Heart left ventricle (tissue), 16 donors: ENCODE results near the gene MUL1. TPM values are rescaled to one million over a fixed set of nuclear protein-coding genes. Genes with fewer than 3 reads are reported as not detected.

Experiments used
- ATAC-seq, 4 donors: fragments of 200-7000 bp; cut with Tn5 transposase; one replicate each; pipeline ENCODE4 v1.9.1; 2020 to 2022; ENCODE audit warnings: moderate library complexity in 4 of 4, mild to moderate bottlenecking in 3 of 4, moderate number of reproducible peaks in 1 of 4
- DNase-seq, 5 donors: peaks; one replicate each; pipeline ENCODE4 v3.0.0-alpha.2; 2020
- H3K27ac ChIP-seq, 12 donors: fragments of 200-600 bp; sonication (generic) in 4 of 12; one replicate each; pipeline versions ENCODE4 v1.5.0 to v1.8.0; 2016 to 2022; ENCODE audit warnings: mild to moderate bottlenecking in 2 of 12
- H3K27me3 ChIP-seq, 9 donors: fragments of 200-600 bp; sonication (generic) in 2 of 9; one replicate each; pipeline versions ENCODE4 v1.5.1 to v1.8.0; 2016 to 2022; ENCODE audit warnings: mild to moderate bottlenecking in 3 of 9
- H3K36me3 ChIP-seq, 9 donors: fragments of 200-600 bp; sonication (generic) in 2 of 9; one replicate each; pipeline versions ENCODE4 v1.5.0 to v1.8.0; 2018 to 2022; ENCODE audit warnings: mild to moderate bottlenecking in 2 of 9
- H3K4me1 ChIP-seq, 12 donors: fragments of 200-600 bp; sonication (generic) in 4 of 12; one replicate each; pipeline versions ENCODE4 v1.5.0 to v1.8.0; 2016 to 2022; ENCODE audit warnings: mild to moderate bottlenecking in 3 of 12
- H3K4me3 ChIP-seq, 12 donors: fragments of 200-600 bp; sonication (generic) in 4 of 12; one replicate each; pipeline versions ENCODE4 v1.5.0 to v1.8.0; 2017 to 2022; ENCODE audit warnings: mild to moderate bottlenecking in 9 of 12, moderate library complexity in 4 of 12
- H3K9me3 ChIP-seq, 12 donors: fragments of 200-600 bp; sonication (generic) in 4 of 12; one replicate each; pipeline versions ENCODE4 v1.5.0 to v1.8.0; 2016 to 2022; ENCODE audit warnings: mild to moderate bottlenecking in 1 of 12
- CTCF ChIP-seq, 12 donors: fragments of 200-600 bp; sonication (generic) in 4 of 12; IDR thresholded peaks; one replicate each; pipeline versions ENCODE4 v1.5.0 to v1.8.0; 2018 to 2022; ENCODE audit warnings: antibody characterized with exemption in 12 of 12, mild to moderate bottlenecking in 5 of 12
- POLR2A ChIP-seq, 2 donors: fragments of 450-650 bp; IDR thresholded peaks; one replicate each; pipeline ENCODE4 v1.6.1; 2017; ENCODE audit warnings: antibody characterized with exemption in 2 of 2, mild to moderate bottlenecking in 2 of 2, moderate library complexity in 2 of 2
- WGBS, 4 donors: extraction: QIAGEN DNeasy Blood & Tissue Kit in 2 of 4; methylation state at CpG; one replicate each; pipeline versions ENCODE4 v1.1.5 to v1.1.7; 2013 to 2018; 5-methylcytosine and 5-hydroxymethylcytosine counted together
- intact Hi-C, 10 donors: fragments of 100-400 bp; cut with DNase I; formaldehyde crosslinking; loops; one replicate each; pipeline versions ENCODE4 v1.11.1 to v1.14.2; 2022
- polyA plus RNA-seq, 2 donors: library from polyadenylated mRNA; stranded (reverse); fragments of 200-250 nt; gene quantifications; one replicate each; pipeline ENCODE4 v1.2.3, GENCODE V29; 2013
- total RNA-seq, 9 donors: library from RNA; depleted of rRNA in 2 of 9; stranded (reverse); fragments of >200 nt in 2 of 9; fragmentation: NEBNext Ultra II Directional in 3 of 9; extraction: Animal tissue kit (Norgen Biotek cat#: 25700) in 3 of 9; gene quantifications; one replicate each; pipeline versions ENCODE4 v1.1.0 to v1.2.4, GENCODE V29; 2016 to 2023
- donor health status: ischemic (EF 13 %, LVEDD 7.1; RV severe dilation, severe dysfunction).
- donor health status: healthy with polysubstance abuse.
- donor health status: DM: no; HTN: yes; CAD: no.
- donor health status: DM: no; HTN: no; CAD: no.
- donor health status: ischemic (EF 25% LVEDD 6.9; RV normal size, moderate dysfunction).
- donor health status: ischemic (EF 25% LVEDD 5.7; RV mildly dilated, moderate dysfunction).
- donor health status: healthy.
- donor health status: DM: yes; HTN: yes; CAD: no.
- donor health status: ischemic (EF 35%, LVEDD 5.7; RV mildly dilated, moderate dysfunction).
- donor health status: nonischemic (EF 11% LVEDD 7.7; RV severe dilation, severe dysfunction).
- donor health status: DM: yes; HTN: yes; CAD: no.
- donor health status: PGD.
- donor health status: ischemic (EF 29% LVEDD 5.4; RV normal size, mild dysfunction).
- donor health status: nonischemic (EF 23%, LVEDD 6.1; RV moderate dilation, normal function).

Gene MUL1
- total and polyA plus RNA-seq, 11 donors, result 12.4 to 57.3 (median 41.2) TPM

DNA sequence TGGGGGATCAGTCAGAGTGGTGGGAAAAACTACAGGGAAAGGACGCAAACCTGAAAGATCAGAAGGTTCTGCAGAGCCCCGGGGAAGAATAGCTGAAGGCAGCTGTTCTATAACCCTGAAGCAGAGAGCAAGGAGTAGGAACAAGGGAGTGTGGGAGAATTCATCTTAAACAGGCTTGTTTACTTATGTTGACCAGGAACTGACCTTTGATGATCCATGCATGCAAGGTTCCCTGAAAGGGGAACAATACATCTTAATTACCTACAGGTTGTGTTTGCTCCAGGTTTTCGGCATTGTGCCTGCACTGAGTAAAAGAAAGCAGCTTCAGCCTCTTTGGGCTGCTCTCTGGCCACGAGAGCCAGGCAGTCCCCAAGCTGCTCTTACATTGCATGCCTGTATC is 25.7 kb upstream of the MUL1 start:
- peaks cover 0 to 11% (median 5%) of the 10 kb centered on the region in 12 donors for H3K4me1 ChIP-seq
- intact Hi-C loops, result loop anchor here in 1 of 10 donors (5.0 kb wide), 1 partner anchor 34 kb away; no protein-coding TSS in a partner anchor
- WGBS, 4 donors, result 73 to 85% (median 79%) methylated on average over 4 of the region's 4 CpGs

GRCh38 chr1:20530901-20531300 is 22.9 kb upstream of the MUL1 start:
- Histone ChIP-seq H3K27ac (no peak overlapping the region), H3K4me3 (no peak overlapping the region), H3K27me3 (peaks cover 0 to 28% (median 4%) of the 10 kb centered on the region in 9 donors), H3K36me3 (no peaks in the 10 kb centered on the region), H3K4me1 (peaks cover 0 to 11% (median 5%) of the 10 kb centered on the region in 12 donors), H3K9me3 (no peaks in the 10 kb centered on the region)
- ATAC-seq (no peak), DNase-seq (no peak)
- TF ChIP-seq POLR2A (IDR thresholded peaks at IDR 0.05), result no peak
- TF ChIP-seq CTCF (IDR thresholded peaks at IDR 0.05), result no peak
- intact Hi-C loops, result loop anchor here in 1 of 10 donors (5.0 kb wide), 1 partner anchor 36 kb away; no protein-coding TSS in a partner anchor
- WGBS, 4 donors, result 67 to 74% (median 70%) methylated on average over 6 of the region's 6 CpGs

More for the DNA sequence above, 25.7 kb upstream of the MUL1 start:
- Histone ChIP-seq H3K27ac (no peak overlapping the region), H3K27me3 (peaks cover 0 to 21% (median 4%) of the 10 kb centered on the region in 9 donors), H3K36me3 (no peaks in the 10 kb centered on the region), H3K9me3 (no peaks in the 10 kb centered on the region), H3K4me3 (no peak overlapping the region)
- ATAC-seq (no peak), DNase-seq (no peak)
- TF ChIP-seq CTCF (IDR thresholded peaks at IDR 0.05), result no peak
- no peak for TF ChIP-seq POLR2A (IDR thresholded peaks at IDR 0.05)

- no peaks in the 10 kb centered on the region for H3K36me3 ChIP-seq
- H3K9me3 ChIP-seq, result no peaks in the 10 kb centered on the region
- H3K27me3 ChIP-seq, result peaks cover 0 to 28% (median 4%) of the 10 kb centered on the region in 9 donors
- H3K4me3 ChIP-seq, result no peak overlapping the region
- peaks cover 0 to 11% (median 5%) of the 10 kb centered on the region in 12 donors for H3K4me1 ChIP-seq
- no peak for ATAC-seq
- WGBS, 4 donors, result 34 to 41% (median 38%) methylated on average over 8 of the region's 8 CpGs
- no peak for TF ChIP-seq CTCF (IDR thresholded peaks at IDR 0.05)
- TF ChIP-seq POLR2A (IDR thresholded peaks at IDR 0.05), result no peak
- intact Hi-C loops, result loop anchor here in 1 of 10 donors (5.0 kb wide), 1 partner anchor 37 kb away; no protein-coding TSS in a partner anchor
- H3K27ac ChIP-seq, result no peak overlapping the region
- no peak for DNase-seq
Observed at GRCh38 chr1:20530306-20530705, 22.4 kb upstream of the MUL1 start.

DNA sequence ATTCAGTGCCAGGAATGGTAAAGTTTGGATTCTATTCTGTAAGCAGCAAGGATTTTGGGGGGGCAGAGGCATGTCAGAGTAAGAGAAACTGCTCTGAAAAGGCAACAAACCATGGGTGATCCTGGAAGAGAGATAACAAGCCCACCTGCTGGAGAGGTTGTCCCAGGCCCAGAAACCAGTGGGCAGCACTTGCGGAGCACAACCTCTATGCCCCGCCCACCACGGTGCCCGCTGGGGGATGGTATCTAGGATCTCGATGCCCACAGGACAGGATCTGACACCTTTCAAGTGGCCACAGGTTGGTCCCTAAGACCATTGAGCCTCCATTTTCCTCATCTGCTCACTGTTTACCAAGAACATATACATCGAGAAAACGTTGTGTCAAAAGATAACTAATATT is 20.3 kb upstream of the MUL1 start:
- ATAC-seq, result no peak
- TF ChIP-seq POLR2A (IDR thresholded peaks at IDR 0.05) (no peak), CTCF (IDR thresholded peaks at IDR 0.05) (no peak)
- Histone ChIP-seq H3K4me3 (no peak overlapping the region), H3K9me3 (no peaks in the 10 kb centered on the region), H3K27ac (no peak overlapping the region), H3K4me1 (no peaks in the 10 kb centered on the region), H3K36me3 (no peaks in the 10 kb centered on the region), H3K27me3 (peaks cover 0 to 28% (median 4%) of the 10 kb centered on the region in 9 donors)
- intact Hi-C loops, result loop anchor here in 3 of 10 donors (10.0 kb wide), 2 partner anchors 47 to 207 kb away; partner anchors contain the start of gene SH2D5 (in 3 of the 3)
- no peak for DNase-seq
- 57 to 64% (median 61%) methylated on average over 7 of the region's 7 CpGs for WGBS, 4 donors
